HepG2 (cell line): ENCODE data around the gene GSC2. TPM values are rescaled to one million over a fixed set of nuclear protein-coding genes. Genes with fewer than 3 reads are reported as not detected.

Experiments used
- ARNT2 ChIP-seq: sonication (generic); formaldehyde crosslinking; IDR thresholded peaks from 2 replicates; pipeline ENCODE4 v1.8.0; 2022; ENCODE audit warnings: mild to moderate bottlenecking, low read depth, missing genetic modification reagents, moderate library complexity
- ATF4 ChIP-seq, 2 experiments: fragments of 450-650 bp in 1 of 2; sonication (generic) in 1 of 2; formaldehyde crosslinking; IDR thresholded peaks; 2 replicates each; pipeline versions ENCODE4 v1.5.0 to v1.8.0; 2020 to 2022; ENCODE audit warnings: mild to moderate bottlenecking in 1 of 2, missing genetic modification reagents in 1 of 2
- DR1 ChIP-seq: sonication (generic); formaldehyde crosslinking; IDR thresholded peaks from 2 replicates; pipeline ENCODE4 v1.8.0; 2021; ENCODE audit warnings: mild to moderate bottlenecking, missing genetic modification reagents, inconsistent platforms
- E2F2 ChIP-seq: sonication (generic); formaldehyde crosslinking; IDR thresholded peaks from 2 replicates; pipeline ENCODE4 v1.4.0; 2020; ENCODE audit warnings: missing genetic modification reagents, borderline replicate concordance
- IKZF5 ChIP-seq: IDR thresholded peaks from 2 replicates; pipeline ENCODE4 v1.6.1; 2018; ENCODE audit warnings: missing genetic modification reagents, mild to moderate bottlenecking, missing compliant biosample characterization
- MAFG ChIP-seq: sonication (generic); formaldehyde crosslinking; IDR thresholded peaks from 2 replicates; pipeline ENCODE4 v1.5.1; 2020; ENCODE audit warnings: mild to moderate bottlenecking, missing genetic modification reagents
- MZF1 ChIP-seq: sonication (generic); formaldehyde crosslinking; IDR thresholded peaks from 2 replicates; pipeline ENCODE4 v1.8.1; 2023; ENCODE audit warnings: mild to moderate bottlenecking, missing genetic modification reagents, borderline replicate concordance
- NR2F2 ChIP-seq: IDR thresholded peaks from 2 replicates; pipeline ENCODE4 v1.6.1; 2012; ENCODE audit warnings: low read depth, inconsistent platforms, borderline replicate concordance
- PREB ChIP-seq: sonication (generic); formaldehyde crosslinking; IDR thresholded peaks from 2 replicates; pipeline ENCODE4 v1.4.0; 2020; ENCODE audit warnings: missing genetic modification reagents
- RBAK ChIP-seq: sonication (generic); formaldehyde crosslinking; IDR thresholded peaks from 2 replicates; pipeline ENCODE4 v1.5.1; 2020; ENCODE audit warnings: mild to moderate bottlenecking, missing genetic modification reagents
- RFX3 ChIP-seq: IDR thresholded peaks from 2 replicates; pipeline ENCODE4 v1.6.1; 2016; ENCODE audit warnings: missing biosample characterization, missing genetic modification reagents
- SUZ12 ChIP-seq: fragments of 150-350 bp; IDR thresholded peaks from 2 replicates; pipeline ENCODE4 v1.6.1; 2014; ENCODE audit warnings: low read depth, low read length
- TCF7 ChIP-seq: sonication (generic); IDR thresholded peaks from 2 replicates; pipeline ENCODE4 v1.6.1; 2016; ENCODE audit warnings: antibody characterized with exemption, low read depth
- TEAD3 ChIP-seq: optimal IDR thresholded peaks from 2 replicates; pipeline ENCODE3; 2016; ENCODE audit warnings: borderline replicate concordance
- TGIF2 ChIP-seq: IDR thresholded peaks from 2 replicates; pipeline ENCODE4 v1.6.1; 2016; ENCODE audit warnings: control low read depth, missing compliant biosample characterization
- ZBTB38 ChIP-seq: sonication (generic); formaldehyde crosslinking; IDR thresholded peaks from 2 replicates; pipeline ENCODE4 v1.5.1; 2020; ENCODE audit warnings: mild to moderate bottlenecking, missing genetic modification reagents
- ZNF274 ChIP-seq: sonication (generic); formaldehyde crosslinking; IDR thresholded peaks from 2 replicates; pipeline ENCODE4 v1.5.1; 2020; ENCODE audit warnings: mild to moderate bottlenecking, missing genetic modification reagents
- ZNF329 ChIP-seq: sonication (generic); formaldehyde crosslinking; IDR thresholded peaks from 2 replicates; pipeline ENCODE4 v1.9.0; 2021; ENCODE audit warnings: low read depth, mild to moderate bottlenecking, missing genetic modification reagents
- ZNF34 ChIP-seq: sonication (generic); formaldehyde crosslinking; IDR thresholded peaks from 2 replicates; pipeline ENCODE4 v1.4.0; 2020; ENCODE audit warnings: mild to moderate bottlenecking, missing genetic modification reagents, borderline replicate concordance
- ZNF354B ChIP-seq: sonication (generic); formaldehyde crosslinking; IDR thresholded peaks from 2 replicates; pipeline ENCODE4 v1.8.0; 2022; ENCODE audit warnings: mild to moderate bottlenecking, missing genetic modification reagents
- ZNF83 ChIP-seq: sonication (generic); formaldehyde crosslinking; IDR thresholded peaks from 2 replicates; pipeline ENCODE4 v1.4.0; 2020; ENCODE audit warnings: missing genetic modification reagents, mild to moderate bottlenecking, borderline replicate concordance
- ZNF883 ChIP-seq: sonication (generic); formaldehyde crosslinking; IDR thresholded peaks from 2 replicates; pipeline ENCODE4 v1.5.1; 2020; ENCODE audit warnings: mild to moderate bottlenecking, missing genetic modification reagents; ENCODE audit errors: not compliant biosample characterization
- polyA plus RNA-seq, 8 experiments: library from polyadenylated mRNA; depleted of rRNA in 3 of 8; stranded (reverse) in 7 of 8; unstranded in 1 of 8; fragments of >200 nt; fragmentation: Illumina TruSeq in 4 of 8; extraction: Trizol in 4 of 8; gene quantifications; 2 replicates each; pipeline versions ENCODE4 v1.2.1 to v1.2.3, GENCODE V29; 2011 to 2016; ENCODE audit warnings: low read depth in 4 of 8, missing spikeins in 1 of 8, mixed read lengths in 1 of 8; ENCODE audit not compliant: insufficient read depth in 1 of 8
- total RNA-seq, 5 experiments: library from RNA; depleted of rRNA; stranded (reverse); fragments of >200 nt; fragmentation: Illumina TruSeq; extraction: Trizol; gene quantifications; 2 replicates each; pipeline ENCODE4 v1.2.3, GENCODE V29; 2016; ENCODE audit warnings: low read depth in 1 of 5
- TF ChIP-seq, protein P1 (sequence below): IDR thresholded peaks from 2 replicates; pipeline ENCODE4 v1.6.1; 2016; ENCODE audit warnings: missing compliant biosample characterization, missing genetic modification reagents, borderline replicate concordance
- TF ChIP-seq, protein P2 (sequence below): sonication (generic); formaldehyde crosslinking; IDR thresholded peaks from 2 replicates; pipeline ENCODE4 v1.4.0; 2020; ENCODE audit warnings: missing genetic modification reagents

The GSC2 gene
- total and polyA plus RNA-seq, 2 of the 13 experiments (the other 11 are each of a cell fraction or from before 2014, with no cell fraction given) = not detected

DNA sequence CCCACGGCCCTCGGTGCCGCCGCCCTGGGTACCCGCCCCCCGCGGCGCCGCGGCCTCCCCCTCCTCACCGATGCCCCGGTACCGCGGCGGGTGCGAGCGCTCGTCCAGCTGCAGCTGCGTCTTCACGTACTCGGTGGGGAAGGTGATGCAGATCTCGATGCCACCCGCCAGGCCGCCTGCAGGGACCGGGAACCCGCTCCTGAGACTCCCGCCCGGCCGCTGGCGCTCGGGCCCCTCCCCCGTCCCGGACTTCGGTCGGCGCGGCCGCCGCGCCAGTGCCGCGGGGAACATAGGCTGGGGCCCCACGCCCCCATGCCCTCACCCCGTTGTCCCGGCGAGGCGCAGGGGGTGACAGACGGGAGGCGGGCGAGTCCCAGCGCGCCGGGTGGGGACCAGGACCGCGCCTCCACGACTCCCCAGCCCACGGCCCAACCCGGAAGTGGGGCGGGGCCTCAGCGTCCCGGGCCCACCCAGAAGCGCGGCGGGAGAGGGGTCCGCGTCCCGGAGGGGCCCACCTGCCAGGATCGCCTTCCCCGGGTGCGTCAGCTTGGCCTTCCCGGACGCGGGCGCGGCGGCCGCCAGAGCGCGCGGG is 28.1 kb upstream of the GSC2 start (continued):
- TF ChIP-seq, protein P1, sequence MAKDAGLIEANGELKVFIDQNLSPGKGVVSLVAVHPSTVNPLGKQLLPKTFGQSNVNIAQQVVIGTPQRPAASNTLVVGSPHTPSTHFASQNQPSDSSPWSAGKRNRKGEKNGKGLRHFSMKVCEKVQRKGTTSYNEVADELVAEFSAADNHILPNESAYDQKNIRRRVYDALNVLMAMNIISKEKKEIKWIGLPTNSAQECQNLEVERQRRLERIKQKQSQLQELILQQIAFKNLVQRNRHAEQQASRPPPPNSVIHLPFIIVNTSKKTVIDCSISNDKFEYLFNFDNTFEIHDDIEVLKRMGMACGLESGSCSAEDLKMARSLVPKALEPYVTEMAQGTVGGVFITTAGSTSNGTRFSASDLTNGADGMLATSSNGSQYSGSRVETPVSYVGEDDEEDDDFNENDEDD (CRISPR knock-in tag) = no peak; the same call in 1 of the 2 replicates
- TF ChIP-seq NR2F2 (no peak), MZF1 (CRISPR knock-in tag) (no peak), ZNF34 (no peak), E2F2 (CRISPR knock-in tag) (no peak), TEAD3 (CRISPR knock-in tag) (no peak), ZNF83 (CRISPR knock-in tag) (no peak), PREB (CRISPR knock-in tag) (no peak), SUZ12 (no peak), ARNT2 (CRISPR knock-in tag) (no peak), ZNF274 (CRISPR knock-in tag) (no peak), ZNF329 (CRISPR knock-in tag) (no peak), RFX3 (CRISPR knock-in tag) (no peak), MAFG (CRISPR knock-in tag) (no peak), ZBTB38 (CRISPR knock-in tag) (no peak), IKZF5 (CRISPR knock-in tag) (no peak), RBAK (CRISPR knock-in tag) (no peak), ZNF883 (CRISPR knock-in tag) (no peak), ATF4 (CRISPR knock-in tag; IDR thresholded peaks at IDR 0.05) (0 out of 4 replicates have a peak, but pooled peaks of 1 of the 2 experiments have one; percentile 12), DR1 (CRISPR knock-in tag) (no peak), TGIF2 (no peak; the same call in 1 of the 2 replicates), ZNF354B (CRISPR knock-in tag) (no peak), TCF7 (no peak)
- TF ChIP-seq, protein P2, sequence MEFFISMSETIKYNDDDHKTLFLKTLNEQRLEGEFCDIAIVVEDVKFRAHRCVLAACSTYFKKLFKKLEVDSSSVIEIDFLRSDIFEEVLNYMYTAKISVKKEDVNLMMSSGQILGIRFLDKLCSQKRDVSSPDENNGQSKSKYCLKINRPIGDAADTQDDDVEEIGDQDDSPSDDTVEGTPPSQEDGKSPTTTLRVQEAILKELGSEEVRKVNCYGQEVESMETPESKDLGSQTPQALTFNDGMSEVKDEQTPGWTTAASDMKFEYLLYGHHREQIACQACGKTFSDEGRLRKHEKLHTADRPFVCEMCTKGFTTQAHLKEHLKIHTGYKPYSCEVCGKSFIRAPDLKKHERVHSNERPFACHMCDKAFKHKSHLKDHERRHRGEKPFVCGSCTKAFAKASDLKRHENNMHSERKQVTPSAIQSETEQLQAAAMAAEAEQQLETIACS (CRISPR knock-in tag) = no peak
